Measurements from ENCODE around the gene RBMS2. TPM values are rescaled to one million over a fixed set of nuclear protein-coding genes. Genes with fewer than 3 reads are reported as not detected.

Gene RBMS2
- total RNA-seq, 1 donor from 2014 or later: 4.1 TPM

- H3K9me3 Mint-ChIP-seq: no peaks in the 10 kb centered on the region
- intact Hi-C loops (cut with micrococcal nuclease): loop anchor here (10.0 kb wide), 3 partner anchors 300 to 610 kb away; partner anchors contain the start of genes IL23A, PAN2 and ZBTB39
- peaks cover 70% of the 10 kb centered on the region for H3K4me1 Mint-ChIP-seq
- no peaks in the 10 kb centered on the region for H3K27me3 Mint-ChIP-seq
- peaks cover 30% of the 10 kb centered on the region for H3K36me3 Mint-ChIP-seq (ENCODE audit: low read depth)
- H3K4me3 Mint-ChIP-seq: peak overlapping the region; percentile 99
- peak overlapping the region; percentile 88 for H3K27ac Mint-ChIP-seq
- peak; percentile 76 for DNase-seq
Observed at GRCh38 chr12:56634242-56634836, 112.7 kb downstream of the RBMS2 start.

GRCh38 chr12:56634837-56635791 is 113.5 kb downstream of the RBMS2 start:
- H3K4me1 Mint-ChIP-seq: peaks cover 70% of the 10 kb centered on the region
- intact Hi-C loops (cut with micrococcal nuclease): loop anchor here (5.0 to 10.0 kb wide), 5 partner anchors 300 to 610 kb away; partner anchors contain the start of genes IL23A, NAB2, PAN2 and RPL41
- peak overlapping the region; percentile 99 for H3K4me3 Mint-ChIP-seq
- no peaks in the 10 kb centered on the region for H3K27me3 Mint-ChIP-seq
- peak; percentile 92 for DNase-seq
- H3K9me3 Mint-ChIP-seq: no peaks in the 10 kb centered on the region
- peaks cover 35% of the 10 kb centered on the region for H3K36me3 Mint-ChIP-seq (ENCODE audit: low read depth)
- peak overlapping the region; percentile 93 for H3K27ac Mint-ChIP-seq

- peak overlapping the region; percentile 99 for H3K4me3 Mint-ChIP-seq
- no peaks in the 10 kb centered on the region for H3K27me3 Mint-ChIP-seq
- H3K27ac Mint-ChIP-seq: peak overlapping the region; percentile 93
- intact Hi-C loops (cut with micrococcal nuclease): loop anchor here (1.0 to 10.0 kb wide), 8 partner anchors 10 to 609 kb away; partner anchors contain the start of genes IL23A, NAB2, NACA and PAN2
- peak; percentile 92 for DNase-seq
- H3K36me3 Mint-ChIP-seq (ENCODE audit: low read depth): peaks cover 35% of the 10 kb centered on the region
- no peaks in the 10 kb centered on the region for H3K9me3 Mint-ChIP-seq
- peaks cover 66% of the 10 kb centered on the region for H3K4me1 Mint-ChIP-seq
Observed at GRCh38 chr12:56635806-56636674, 114.4 kb downstream of the RBMS2 start.

GRCh38 chr12:56636675-56637540 is 115.3 kb downstream of the RBMS2 start:
- peak; percentile 96 for DNase-seq
- no peaks in the 10 kb centered on the region for H3K9me3 Mint-ChIP-seq
- peaks cover 39% of the 10 kb centered on the region for H3K36me3 Mint-ChIP-seq (ENCODE audit: low read depth)
- H3K4me3 Mint-ChIP-seq: peak overlapping the region; percentile 99
- H3K4me1 Mint-ChIP-seq: peaks cover 60% of the 10 kb centered on the region
- peak overlapping the region; percentile 93 for H3K27ac Mint-ChIP-seq
- intact Hi-C loops (cut with micrococcal nuclease): loop anchor here (1.0 to 10.0 kb wide), 8 partner anchors 9 to 608 kb away; partner anchors contain the start of genes IL23A, NAB2, NACA and PAN2
- H3K27me3 Mint-ChIP-seq: no peaks in the 10 kb centered on the region

- DNase-seq: no peak
- intact Hi-C loops (cut with micrococcal nuclease): loop anchor here (2.0 to 10.0 kb wide), 7 partner anchors 51 to 607 kb away; partner anchors contain the start of genes IL23A, NAB2, NACA and PAN2
- Mint-ChIP-seq H3K4me3 (peak overlapping the region; percentile 23), H3K36me3 (ENCODE audit: low read depth) (peaks cover 46% of the 10 kb centered on the region), H3K9me3 (no peaks in the 10 kb centered on the region), H3K4me1 (peaks cover 56% of the 10 kb centered on the region), H3K27ac (peak overlapping the region; percentile 6), H3K27me3 (no peaks in the 10 kb centered on the region)
Observed at GRCh38 chr12:56637621-56638020, 116.0 kb downstream of the RBMS2 start.

GRCh38 chr12:56641219-56641618 is 119.6 kb downstream of the RBMS2 start:
- DNase-seq: no peak
- Mint-ChIP-seq H3K27me3 (no peaks in the 10 kb centered on the region), H3K36me3 (ENCODE audit: low read depth) (peaks cover 78% of the 10 kb centered on the region), H3K9me3 (no peaks in the 10 kb centered on the region), H3K27ac (no peak overlapping the region), H3K4me3 (no peak overlapping the region), H3K4me1 (peaks cover 41% of the 10 kb centered on the region)
- intact Hi-C loops (cut with micrococcal nuclease): no loop called here

GRCh38 chr12:56644654-56645053 is 123.0 kb downstream of the RBMS2 start:
- intact Hi-C loops (cut with micrococcal nuclease): no loop called here
- no peaks in the 10 kb centered on the region for H3K9me3 Mint-ChIP-seq
- no peak for DNase-seq
- H3K27me3 Mint-ChIP-seq: no peaks in the 10 kb centered on the region
- peaks cover 55% of the 10 kb centered on the region for H3K36me3 Mint-ChIP-seq (ENCODE audit: low read depth)
- H3K4me3 Mint-ChIP-seq: peak overlapping the region; percentile 85
- peak overlapping the region; percentile 97 for H3K27ac Mint-ChIP-seq
- H3K4me1 Mint-ChIP-seq: peaks cover 24% of the 10 kb centered on the region

GRCh38 chr12:56645201-56645716 is 123.6 kb downstream of the RBMS2 start:
- intact Hi-C loops (cut with micrococcal nuclease): no loop called here
- peaks cover 49% of the 10 kb centered on the region for H3K36me3 Mint-ChIP-seq (ENCODE audit: low read depth)

More at GRCh38 chr12:56645201-56645716, 123.6 kb downstream of the RBMS2 start:
- peaks cover 22% of the 10 kb centered on the region for H3K4me1 Mint-ChIP-seq
- peak overlapping the region; percentile 97 for H3K27ac Mint-ChIP-seq
- DNase-seq: no peak
- peak overlapping the region; percentile 85 for H3K4me3 Mint-ChIP-seq
- no peaks in the 10 kb centered on the region for H3K27me3 Mint-ChIP-seq
- no peaks in the 10 kb centered on the region for H3K9me3 Mint-ChIP-seq

Other genes starting within 250 kb of the RBMS2 start
- 311 and 317 TPM in 2 replicates for gene CS, start 221.5 kb upstream of the RBMS2 start, total RNA-seq
- gene CNPY2, start 205.8 kb upstream of the RBMS2 start, total RNA-seq: 165 and 169 TPM in 2 replicates
- gene PAN2, start 187.8 kb upstream of the RBMS2 start, total RNA-seq: 31.3 and 34.7 TPM in 2 replicates
- 36.0 and 36.9 TPM in 2 replicates for gene IL23A, start 182.9 kb upstream of the RBMS2 start, total RNA-seq
- 64.9 and 68.4 TPM in 2 replicates for gene STAT2, start 161.7 kb upstream of the RBMS2 start, total RNA-seq
- gene APOF, start 159.0 kb upstream of the RBMS2 start, total RNA-seq: not detected in 2 replicates
- 46.5 and 48.8 TPM in 2 replicates for gene TIMELESS, start 72.4 kb upstream of the RBMS2 start, total RNA-seq
- not detected in 2 replicates for gene MIP, start 67.2 kb upstream of the RBMS2 start, total RNA-seq
- 5.2 and 5.5 TPM in 2 replicates for gene SPRYD4, start 53.2 kb upstream of the RBMS2 start, total RNA-seq
- 1.9 and 2.4 TPM in 2 replicates for gene GLS2, start 33.7 kb upstream of the RBMS2 start, total RNA-seq
- 117 and 118 TPM in 2 replicates for gene BAZ2A, start 108.5 kb downstream of the RBMS2 start, total RNA-seq
- gene ATP5F1B, start 124.2 kb downstream of the RBMS2 start, total RNA-seq: 760 and 771 TPM in 2 replicates
- gene PTGES3, start 166.5 kb downstream of the RBMS2 start, total RNA-seq: 351 and 357 TPM in 2 replicates
- gene NACA, start 203.5 kb downstream of the RBMS2 start, total RNA-seq: 1,041 and 1,057 TPM in 2 replicates
- gene PRIM1, start 230.5 kb downstream of the RBMS2 start, total RNA-seq: 69.2 and 74.0 TPM in 2 replicates
- gene HSD17B6, start 241.5 kb downstream of the RBMS2 start, total RNA-seq: 1.3 and 2.4 TPM in 2 replicates